ENCODE data around the gene SEC61B. TPM values are rescaled to one million over a fixed set of nuclear protein-coding genes. Genes with fewer than 3 reads are reported as not detected.

SEC61B gene
- total RNA-seq, 6 experiments from 2014 or later: 85.1 to 158 (median 131) TPM

- 64% methylated on average over 3 of the region's 3 CpGs for WGBS (ENCODE audit: insufficient coverage, low coverage, low lambda C conversion rate, missing lambda C conversion rate)
- Histone ChIP-seq H3K4me3 (no peak overlapping the region), H3K27me3 (no peaks in the 10 kb centered on the region), H3K27ac (no peak overlapping the region), H3K36me3 (no peaks in the 10 kb centered on the region), H3K4me1 (peaks cover 0 to 5% (median 0%) of the 10 kb centered on the region in 4 donors), H3K9me3 (no peaks in the 10 kb centered on the region)
- DNase-seq: no peak
- TF ChIP-seq POLR2A (IDR thresholded peaks at IDR 0.05): no peak
- no peak for TF ChIP-seq CTCF (IDR thresholded peaks at IDR 0.05)
- no peak for ATAC-seq
- intact Hi-C loops (cut with DNase I): no loop called here
Measured at GRCh38 chr9:99269416-99269815, 47.3 kb downstream of the SEC61B start.

GRCh38 chr9:99270491-99270890, 48.4 kb downstream of the SEC61B start:
- DNase-seq (no peak), ATAC-seq (no peak)
- intact Hi-C loops (cut with DNase I): no loop called here
- Histone ChIP-seq H3K4me1 (peaks cover 0 to 5% (median 0%) of the 10 kb centered on the region in 4 donors), H3K27ac (no peak overlapping the region), H3K27me3 (no peaks in the 10 kb centered on the region), H3K9me3 (no peaks in the 10 kb centered on the region), H3K36me3 (no peaks in the 10 kb centered on the region), H3K4me3 (no peak overlapping the region)
- 67% methylated on average over 3 of the region's 3 CpGs for WGBS (ENCODE audit: insufficient coverage, low coverage, low lambda C conversion rate, missing lambda C conversion rate)
- no peak for TF ChIP-seq CTCF (IDR thresholded peaks at IDR 0.05)
- TF ChIP-seq POLR2A (IDR thresholded peaks at IDR 0.05): no peak

GRCh38 chr9:99272836-99273235, 50.8 kb downstream of the SEC61B start:
- TF ChIP-seq CTCF (IDR thresholded peaks at IDR 0.05) (no peak), POLR2A (IDR thresholded peaks at IDR 0.05) (no peak)
- Histone ChIP-seq H3K36me3 (no peaks in the 10 kb centered on the region), H3K4me3 (no peak overlapping the region), H3K4me1 (no peaks in the 10 kb centered on the region), H3K27ac (no peak overlapping the region), H3K27me3 (no peaks in the 10 kb centered on the region), H3K9me3 (no peaks in the 10 kb centered on the region)
- no peak for DNase-seq
- intact Hi-C loops (cut with DNase I): no loop called here
- no peak for ATAC-seq

GRCh38 chr9:99274016-99274415, 51.9 kb downstream of the SEC61B start:
- Histone ChIP-seq H3K27me3 (no peaks in the 10 kb centered on the region), H3K9me3 (no peaks in the 10 kb centered on the region), H3K4me3 (no peak overlapping the region), H3K27ac (no peak overlapping the region), H3K4me1 (no peaks in the 10 kb centered on the region), H3K36me3 (no peaks in the 10 kb centered on the region)
- no peak for ATAC-seq
- WGBS (ENCODE audit: insufficient coverage, low coverage, low lambda C conversion rate, missing lambda C conversion rate): 73% methylated on average over 3 of the region's 5 CpGs
- intact Hi-C loops (cut with DNase I): no loop called here
- no peak for DNase-seq
- no peak for TF ChIP-seq CTCF (IDR thresholded peaks at IDR 0.05)
- TF ChIP-seq POLR2A (IDR thresholded peaks at IDR 0.05): no peak

GRCh38 chr9:99274495-99274894, 52.4 kb downstream of the SEC61B start:
- no peak for TF ChIP-seq CTCF (IDR thresholded peaks at IDR 0.05)
- no peak for TF ChIP-seq POLR2A (IDR thresholded peaks at IDR 0.05)
- H3K27ac ChIP-seq: no peak overlapping the region
- H3K27me3 ChIP-seq: no peaks in the 10 kb centered on the region
- H3K4me1 ChIP-seq: no peaks in the 10 kb centered on the region
- ATAC-seq: no peak
- DNase-seq: no peak
- intact Hi-C loops (cut with DNase I): no loop called here
- H3K36me3 ChIP-seq: no peaks in the 10 kb centered on the region
- H3K4me3 ChIP-seq: no peak overlapping the region
- 60% methylated on average over 2 of the region's 2 CpGs for WGBS (ENCODE audit: insufficient coverage, low coverage, low lambda C conversion rate, missing lambda C conversion rate)
- no peaks in the 10 kb centered on the region for H3K9me3 ChIP-seq

Measured in right lobe of liver (tissue), 6 donors.